NT2/D1 (cell line): ENCODE measurements around the gene WDR70.

ENCODE experiments used
- SUZ12 ChIP-seq: IDR thresholded peaks from 2 replicates; pipeline ENCODE4 v1.6.1; 2011; ENCODE audit not compliant: insufficient read length, insufficient read depth; ENCODE audit errors: extremely low read depth
- YY1 ChIP-seq: IDR thresholded peaks from 2 replicates; pipeline ENCODE4 v1.6.1; 2011; ENCODE audit not compliant: insufficient read length, insufficient read depth
- ZNF274 ChIP-seq: IDR thresholded peaks from 2 replicates; pipeline ENCODE4 v1.6.1; 2011; ENCODE audit warnings: mild to moderate bottlenecking, low read depth, low read length

DNA sequence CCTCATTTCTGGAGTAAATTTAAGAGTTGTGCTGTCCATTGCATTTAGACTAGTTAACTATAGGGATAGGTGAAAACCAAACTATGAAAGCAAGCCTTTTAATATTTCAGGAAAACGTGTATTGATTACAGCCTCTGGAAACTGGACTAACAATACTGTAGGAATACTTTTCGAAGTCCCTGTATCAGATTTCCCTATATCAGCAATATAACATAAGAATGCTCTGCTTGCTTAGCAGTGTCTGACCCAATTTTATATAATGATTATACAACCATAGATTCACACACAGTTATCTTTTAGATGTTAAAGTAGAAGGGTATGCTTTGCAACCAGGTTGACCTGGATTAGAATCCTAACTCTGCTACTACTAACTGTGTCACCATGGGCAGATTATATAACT, 203.1 kb downstream of the WDR70 start:
- TF ChIP-seq YY1, result no peak
- no peak for TF ChIP-seq ZNF274
- no peak for TF ChIP-seq SUZ12
